LoVo (cell line): ENCODE data around the gene OFD1.

Experiments
- DNase-seq: peaks from one replicate; pipeline ENCODE4 v3.0.0-alpha.2; 2016; ENCODE audit warnings: low spot score

OFD1 gene

DNA sequence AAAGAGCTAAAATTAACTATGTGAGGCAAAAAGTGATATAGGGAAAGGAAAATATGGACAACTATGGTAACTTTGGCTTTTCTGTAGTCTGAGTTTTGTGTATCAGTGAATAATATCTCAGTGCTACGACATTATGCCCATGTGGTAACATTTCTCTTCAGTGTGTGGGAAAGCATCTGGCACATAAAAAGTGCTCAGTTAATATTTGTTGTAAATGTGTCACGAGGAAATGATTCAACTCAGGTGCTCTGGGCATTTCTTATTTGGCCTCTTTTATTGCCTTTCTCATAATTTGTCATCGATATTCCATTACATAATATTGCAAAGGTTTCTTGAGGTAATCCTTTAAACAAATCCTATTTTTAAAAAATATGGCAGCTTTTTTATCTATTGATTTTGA is 17.6 kb downstream of the OFD1 start:
- no peak for DNase-seq

DNA sequence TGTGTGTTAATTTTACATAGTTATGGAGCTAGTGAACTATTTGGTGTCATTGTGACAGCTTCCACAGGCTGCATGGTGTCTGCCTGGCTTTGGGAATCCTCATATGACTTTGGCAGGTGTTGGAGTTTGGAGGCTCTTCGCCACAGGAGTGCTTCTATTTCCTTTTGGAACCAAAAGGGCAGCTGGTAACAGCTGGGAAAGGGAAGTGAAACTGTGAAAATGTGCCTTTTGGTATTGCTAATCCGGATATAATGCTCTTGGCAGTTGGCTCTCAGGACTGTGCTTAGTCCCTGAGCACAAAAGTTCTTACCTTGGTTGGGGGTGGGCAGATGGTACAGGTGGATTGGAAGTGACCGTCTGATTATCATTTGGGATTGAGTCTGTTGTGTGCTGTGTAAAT is 18.1 kb downstream of the OFD1 start:
- no peak for DNase-seq

DNA sequence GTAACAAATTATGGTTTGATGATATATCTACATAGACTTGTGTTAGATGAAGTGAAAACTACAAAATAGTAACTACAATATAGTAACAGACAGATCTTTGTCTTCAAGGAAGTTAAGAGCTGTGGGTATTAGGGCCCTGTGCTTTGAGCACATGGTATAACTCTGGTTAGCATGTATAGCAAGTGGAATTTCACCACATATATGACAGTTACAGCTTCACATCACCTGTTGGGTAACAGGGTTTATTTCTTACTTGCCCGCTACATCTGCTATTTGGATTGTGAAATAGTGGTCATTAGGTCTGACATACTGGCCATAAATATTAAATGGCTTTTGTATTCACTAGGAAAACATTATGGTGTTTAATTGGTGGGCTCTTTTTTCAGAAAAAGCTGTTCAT is 20.2 kb downstream of the OFD1 start:
- DNase-seq: no peak

DNA sequence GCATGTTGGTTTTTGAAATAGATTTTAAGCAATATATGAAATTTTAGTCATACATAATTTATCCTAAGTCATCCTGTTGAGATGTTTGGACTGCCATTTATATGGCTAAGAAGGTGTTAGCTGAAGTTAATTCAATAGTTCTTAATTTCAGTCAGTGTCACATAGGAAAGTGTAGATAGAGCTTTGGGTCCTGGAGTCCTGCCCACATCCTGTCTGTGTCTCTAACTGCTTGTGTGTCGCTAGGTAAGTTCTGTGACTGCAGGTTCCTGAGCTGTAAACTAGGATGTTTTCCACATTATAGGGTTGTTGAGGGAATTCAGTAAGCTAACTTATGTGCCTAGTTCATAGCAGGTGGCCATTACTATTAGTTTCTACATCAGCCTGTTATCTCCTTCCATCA is 20.7 kb downstream of the OFD1 start:
- no peak for DNase-seq

DNA sequence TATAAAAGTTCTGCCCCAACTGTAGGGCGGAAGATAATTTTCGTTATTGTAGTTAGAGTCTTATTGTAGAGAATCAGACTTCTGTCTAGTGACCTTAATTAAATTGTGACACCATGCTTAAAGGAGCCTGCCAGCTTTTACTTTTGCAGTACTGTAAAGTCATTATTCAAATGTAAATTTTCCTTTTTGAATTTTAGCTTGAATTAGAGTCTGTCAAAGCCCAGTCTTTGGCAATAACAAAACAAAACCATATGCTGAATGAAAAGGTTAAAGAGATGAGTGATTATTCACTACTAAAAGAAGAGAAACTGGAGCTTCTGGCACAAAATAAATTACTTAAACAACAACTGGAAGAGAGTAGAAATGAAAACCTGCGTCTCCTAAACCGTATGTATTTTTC is 21.8 kb downstream of the OFD1 start:
- no peak for DNase-seq

DNA sequence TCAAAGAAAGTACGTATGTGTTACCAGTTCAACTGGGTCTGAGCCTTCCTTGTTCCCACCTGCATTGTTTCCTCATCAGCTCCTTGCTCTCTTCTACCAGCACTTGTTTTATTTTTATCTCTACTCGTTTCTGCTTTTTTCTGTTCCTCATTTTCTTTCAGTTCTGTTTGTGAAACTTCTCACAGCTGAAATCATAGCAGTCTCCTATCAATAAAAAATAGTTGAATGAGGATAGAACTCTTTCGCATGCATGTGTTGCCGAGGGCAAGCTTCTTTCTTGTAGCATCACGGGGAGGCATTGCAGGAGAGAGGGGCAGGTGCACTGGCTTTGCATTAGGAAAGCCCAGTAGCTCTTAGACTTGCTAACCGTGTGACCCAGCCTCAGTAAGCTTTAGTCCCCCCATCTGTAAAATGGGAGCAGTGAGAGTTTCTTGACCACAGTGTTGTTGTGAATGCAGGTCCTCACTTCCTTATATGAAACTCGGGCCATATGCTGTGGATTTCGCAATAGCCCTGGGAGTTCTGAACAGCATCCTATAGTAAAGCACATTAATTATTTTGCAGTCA is 24.7 kb downstream of the OFD1 start:
- no peak for DNase-seq

DNA sequence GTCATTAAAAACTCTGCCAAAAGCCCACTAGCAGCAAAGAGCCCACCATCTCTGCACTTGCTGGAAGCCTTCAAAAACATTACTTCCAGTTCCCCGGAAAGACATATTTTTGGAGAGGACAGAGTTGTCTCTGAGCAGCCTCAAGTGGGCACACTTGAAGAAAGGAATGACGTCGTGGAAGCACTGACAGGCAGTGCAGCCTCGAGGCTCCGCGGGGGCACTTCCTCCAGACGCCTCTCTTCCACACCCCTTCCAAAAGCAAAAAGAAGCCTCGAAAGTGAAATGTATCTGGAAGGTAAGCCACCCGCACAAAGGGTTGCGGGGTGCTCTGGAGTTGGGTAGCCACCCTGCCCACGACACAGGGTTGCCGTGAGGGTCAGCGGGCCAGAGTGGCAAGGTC is 25.9 kb downstream of the OFD1 start:
- DNase-seq: no peak

DNA sequence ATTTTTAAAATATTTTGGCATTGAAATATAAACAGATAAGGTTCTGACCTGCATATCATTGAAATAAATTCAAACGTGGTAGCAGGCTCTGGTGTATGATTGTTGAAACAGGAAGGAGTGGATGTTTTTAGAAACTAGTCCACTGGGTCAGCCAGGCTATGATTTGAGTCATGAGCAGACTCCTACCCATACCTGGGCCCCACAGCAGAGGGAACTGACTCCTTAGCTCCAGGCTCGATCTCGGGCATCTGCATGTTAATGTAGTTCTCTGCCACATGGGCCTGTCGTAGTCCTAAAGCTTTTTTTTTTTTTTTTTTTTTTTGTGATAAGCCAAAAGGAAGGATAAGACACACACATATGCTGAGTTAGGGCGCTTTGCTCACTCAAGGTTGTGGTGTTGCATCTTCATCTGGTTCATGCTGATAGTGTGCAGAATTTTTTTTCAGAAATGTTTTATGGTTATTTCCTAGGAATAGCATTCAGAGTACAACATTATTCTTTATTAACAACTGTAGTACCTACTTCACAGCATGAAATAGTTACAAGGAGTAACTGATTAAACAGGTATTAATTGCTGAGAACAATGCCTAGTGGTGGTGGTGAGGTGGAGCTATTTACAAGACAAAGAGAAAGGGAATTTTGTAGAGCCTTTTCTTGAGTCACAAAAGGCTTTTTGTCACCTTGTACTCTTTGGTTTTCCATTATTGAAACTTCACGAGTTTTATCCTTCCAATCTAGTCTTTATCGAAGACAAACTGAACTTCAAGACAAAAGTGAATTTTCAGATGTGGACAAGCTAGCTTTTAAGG is 27.3 kb downstream of the OFD1 start:
- DNase-seq: no peak

DNA sequence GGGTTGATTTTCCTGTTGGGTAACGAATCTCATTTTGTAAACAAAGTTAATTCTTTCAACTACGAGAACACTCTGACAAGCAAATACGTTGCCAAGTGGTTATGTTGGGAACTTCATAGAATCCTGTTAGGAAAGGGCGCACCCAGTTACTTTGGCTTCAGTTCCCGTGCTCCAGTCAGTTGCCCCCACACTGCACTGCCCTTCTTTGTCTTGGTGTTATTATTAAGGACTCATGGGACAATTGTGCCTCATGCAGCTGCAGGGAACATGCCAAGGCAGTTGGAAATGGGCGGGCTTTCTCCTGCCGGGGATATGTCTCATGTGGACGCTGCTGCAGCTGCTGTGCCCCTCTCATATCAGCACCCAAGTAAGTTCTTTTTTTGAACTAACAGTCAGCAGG is 28.9 kb downstream of the OFD1 start:
- DNase-seq: no peak

DNA sequence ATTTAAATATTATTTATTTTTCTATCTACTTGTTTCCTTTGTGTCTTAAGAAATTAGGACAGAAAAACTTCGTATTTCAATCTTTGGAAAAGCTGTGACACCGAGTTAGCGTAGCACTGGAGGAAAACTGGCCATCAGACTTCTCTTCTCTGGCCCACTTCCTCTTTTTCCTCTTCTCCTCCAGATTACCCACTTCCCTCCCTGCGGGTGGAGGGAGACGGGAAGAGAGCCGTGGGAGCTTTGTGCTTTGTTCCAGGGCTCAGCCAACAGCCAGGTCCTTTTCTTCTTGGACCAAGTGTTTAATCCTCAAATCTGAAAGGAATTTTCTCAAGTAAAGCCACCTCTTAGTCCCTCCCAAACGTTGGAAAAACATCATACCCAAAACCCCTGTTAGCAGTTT is 29.7 kb downstream of the OFD1 start:
- no peak for DNase-seq

DNA sequence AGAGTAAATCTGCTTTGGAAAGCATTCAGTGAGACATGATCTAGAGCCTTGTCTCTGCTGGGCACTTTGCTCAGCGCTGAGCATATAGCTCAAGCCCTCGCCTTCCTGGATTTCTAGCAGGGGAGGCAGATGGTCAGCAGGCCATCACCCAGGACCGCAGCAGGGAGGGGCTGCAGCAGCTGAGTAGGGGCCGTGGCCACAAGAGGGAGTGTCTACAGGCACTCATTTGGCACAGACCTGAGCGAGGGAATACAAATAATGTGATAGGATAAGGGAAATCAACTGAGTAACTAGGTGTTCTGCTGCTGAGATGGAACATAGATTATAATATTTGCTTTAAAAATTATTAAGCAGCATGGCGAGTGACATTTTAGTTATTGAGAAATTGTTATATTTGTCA is 30.2 kb downstream of the OFD1 start:
- DNase-seq: no peak

DNA sequence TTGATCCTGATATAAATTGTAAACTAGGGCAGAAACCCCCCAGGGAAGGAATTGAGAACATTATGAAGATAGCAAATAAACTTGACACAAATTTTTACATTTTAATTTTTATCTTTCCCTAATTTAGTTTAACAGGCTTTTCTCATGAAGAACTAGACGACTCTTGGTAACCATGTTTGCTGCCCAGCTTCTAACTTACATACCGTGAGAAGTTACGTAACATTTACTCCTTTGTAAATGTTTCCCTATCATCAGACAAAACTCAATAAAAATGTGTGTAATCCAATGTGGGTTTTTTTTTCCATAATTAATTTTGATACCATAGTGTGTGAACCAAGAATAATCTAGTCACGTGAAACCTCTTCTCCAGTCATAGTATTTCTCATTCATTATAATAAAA is 34.4 kb downstream of the OFD1 start:
- DNase-seq: no peak

DNA sequence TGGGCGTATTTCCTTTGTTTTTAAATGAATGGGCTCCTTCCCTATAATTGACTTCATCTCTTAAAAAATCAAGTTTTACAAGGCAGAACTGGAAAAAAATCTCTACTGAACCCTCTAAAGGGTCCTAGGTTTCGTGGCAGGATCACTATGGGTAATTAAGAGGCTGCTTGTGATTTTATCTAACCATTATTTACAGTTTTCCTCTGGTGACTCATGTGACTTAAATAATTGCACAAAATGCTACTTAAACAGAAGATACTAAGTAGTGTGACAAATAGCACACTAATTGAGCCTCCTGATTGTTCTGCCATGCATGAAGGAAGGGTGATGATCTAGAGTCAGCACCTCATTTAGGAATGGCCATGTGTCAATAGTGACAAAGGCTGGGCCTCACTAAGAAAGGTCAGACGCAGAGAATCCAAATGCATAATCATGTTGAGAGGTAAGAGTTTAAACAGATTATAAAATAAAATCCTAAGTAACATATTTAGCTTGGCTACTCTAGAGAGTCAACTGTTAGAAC is 35.5 kb downstream of the OFD1 start:
- DNase-seq: no peak

DNA sequence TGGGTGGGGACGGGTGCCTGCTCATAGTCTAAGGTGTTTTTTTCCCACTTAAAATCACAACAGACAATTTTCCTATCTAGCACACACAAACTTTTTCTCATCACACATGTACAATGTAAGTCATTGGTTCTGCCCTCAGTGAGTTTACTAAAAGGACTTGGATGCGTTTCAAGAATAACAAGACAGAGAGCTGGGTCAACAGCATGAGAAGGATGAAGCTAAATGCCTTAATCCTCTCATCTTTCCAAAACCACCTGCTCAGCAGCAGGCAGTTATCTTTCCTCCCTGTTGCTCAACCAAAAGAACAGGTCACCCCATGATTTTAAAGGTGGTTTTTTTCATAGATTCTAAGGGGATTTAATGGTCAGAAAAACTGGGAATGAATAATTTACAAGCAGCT is 40.1 kb downstream of the OFD1 start:
- no peak for DNase-seq

DNA sequence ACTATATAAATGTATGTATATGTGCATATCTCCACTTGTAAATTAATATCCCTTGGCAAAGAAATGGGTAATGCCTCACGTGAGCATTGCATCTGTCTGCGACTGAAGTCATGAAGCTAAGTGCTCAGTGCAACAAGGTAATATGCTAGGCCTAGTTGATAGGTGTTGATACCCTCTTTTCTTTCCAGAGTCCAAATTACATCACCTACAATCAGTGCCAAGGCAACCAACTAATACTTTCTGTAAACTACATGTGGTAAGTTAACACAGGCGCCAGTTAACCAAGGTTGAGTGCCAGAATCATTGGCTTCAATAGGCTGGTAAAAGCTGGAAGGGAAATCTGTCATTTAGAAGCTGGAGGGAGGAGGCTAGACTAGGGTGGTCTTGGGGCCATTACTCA is 41.3 kb downstream of the OFD1 start:
- DNase-seq: no peak

DNA sequence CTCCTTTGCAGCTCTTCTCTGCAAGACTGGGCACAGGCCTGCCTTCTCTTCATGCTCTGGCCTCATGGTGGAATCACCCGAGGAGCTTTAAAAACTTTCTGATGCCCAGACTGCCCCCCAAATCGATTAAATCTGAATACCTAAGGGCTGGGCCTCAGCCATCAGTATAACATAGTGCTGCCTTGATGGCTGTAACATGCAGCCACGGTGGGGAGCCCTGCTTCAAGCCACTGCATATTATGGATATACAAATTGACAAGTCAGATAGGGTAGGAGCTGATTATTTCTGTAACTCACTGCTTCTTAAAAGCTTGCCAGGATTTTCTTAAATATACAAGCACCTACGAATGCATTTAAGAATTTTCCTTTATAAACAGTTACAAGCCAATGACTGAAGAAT is 41.8 kb downstream of the OFD1 start:
- no peak for DNase-seq

DNA sequence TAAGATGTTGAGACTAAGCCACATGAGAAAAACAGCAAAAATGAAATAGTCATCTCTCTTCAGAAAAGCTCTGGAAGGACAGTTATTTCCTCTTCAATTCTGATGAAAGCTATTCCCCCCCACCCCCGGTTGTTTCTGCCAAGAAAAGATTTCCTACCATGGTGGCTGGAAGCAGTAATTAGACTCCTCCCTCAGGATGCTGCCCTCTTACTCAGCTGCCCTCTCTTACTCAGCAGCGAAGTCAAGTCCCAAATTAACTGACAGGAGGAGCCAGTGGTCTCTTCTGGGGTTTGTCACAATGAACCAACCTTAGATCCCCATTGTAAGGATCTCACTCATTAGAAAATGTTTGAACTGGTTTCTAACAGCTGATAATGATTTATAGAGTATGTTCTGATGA is 44.4 kb downstream of the OFD1 start:
- no peak for DNase-seq

DNA sequence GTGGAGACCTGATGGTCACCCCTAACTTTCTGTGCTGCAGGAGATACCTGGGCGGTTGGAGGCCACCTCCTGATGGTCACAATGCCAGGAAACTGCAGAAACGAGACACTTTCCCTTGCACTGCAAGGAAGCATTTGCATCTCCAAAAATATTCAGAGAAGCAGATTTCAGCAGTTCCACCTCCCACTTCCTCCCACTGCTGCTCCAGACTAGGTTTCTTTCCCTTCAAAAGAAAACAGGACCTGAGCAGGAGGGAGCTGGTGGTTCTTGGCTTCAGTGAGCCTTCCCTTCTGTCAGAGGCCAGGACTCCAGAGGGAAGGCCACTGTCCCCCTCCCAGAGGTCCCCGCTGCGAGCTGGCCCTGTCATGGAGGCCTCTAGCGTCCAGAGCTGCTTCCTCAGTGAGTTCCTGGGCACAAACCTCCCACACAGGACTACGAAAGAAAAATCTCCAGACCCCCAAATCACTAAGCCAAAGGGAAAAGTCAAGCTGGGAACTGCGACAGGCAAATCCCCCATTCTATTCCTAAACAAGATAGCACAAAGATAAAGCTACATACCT is 46.4 kb downstream of the OFD1 start:
- no peak for DNase-seq

DNA sequence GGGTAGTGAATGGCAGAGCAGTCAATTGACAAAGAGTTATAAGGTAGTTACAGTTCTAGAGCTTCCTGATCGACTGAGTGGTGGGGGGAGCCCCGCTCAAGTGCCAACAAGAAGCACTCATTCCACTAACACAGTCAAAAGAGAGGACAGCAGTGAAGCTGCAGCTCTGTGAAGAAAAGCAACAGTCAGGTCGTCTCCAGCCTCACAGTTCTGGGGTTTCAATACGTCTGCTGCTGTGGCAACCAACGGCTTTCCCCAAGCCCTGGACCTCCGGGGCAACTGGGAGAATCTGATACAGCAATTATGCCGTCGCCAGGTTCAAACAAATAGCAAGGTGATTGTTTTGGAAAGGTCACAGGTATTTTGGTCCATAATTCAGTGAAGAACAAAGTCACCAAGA is 51.5 kb downstream of the OFD1 start:
- DNase-seq: no peak

DNA sequence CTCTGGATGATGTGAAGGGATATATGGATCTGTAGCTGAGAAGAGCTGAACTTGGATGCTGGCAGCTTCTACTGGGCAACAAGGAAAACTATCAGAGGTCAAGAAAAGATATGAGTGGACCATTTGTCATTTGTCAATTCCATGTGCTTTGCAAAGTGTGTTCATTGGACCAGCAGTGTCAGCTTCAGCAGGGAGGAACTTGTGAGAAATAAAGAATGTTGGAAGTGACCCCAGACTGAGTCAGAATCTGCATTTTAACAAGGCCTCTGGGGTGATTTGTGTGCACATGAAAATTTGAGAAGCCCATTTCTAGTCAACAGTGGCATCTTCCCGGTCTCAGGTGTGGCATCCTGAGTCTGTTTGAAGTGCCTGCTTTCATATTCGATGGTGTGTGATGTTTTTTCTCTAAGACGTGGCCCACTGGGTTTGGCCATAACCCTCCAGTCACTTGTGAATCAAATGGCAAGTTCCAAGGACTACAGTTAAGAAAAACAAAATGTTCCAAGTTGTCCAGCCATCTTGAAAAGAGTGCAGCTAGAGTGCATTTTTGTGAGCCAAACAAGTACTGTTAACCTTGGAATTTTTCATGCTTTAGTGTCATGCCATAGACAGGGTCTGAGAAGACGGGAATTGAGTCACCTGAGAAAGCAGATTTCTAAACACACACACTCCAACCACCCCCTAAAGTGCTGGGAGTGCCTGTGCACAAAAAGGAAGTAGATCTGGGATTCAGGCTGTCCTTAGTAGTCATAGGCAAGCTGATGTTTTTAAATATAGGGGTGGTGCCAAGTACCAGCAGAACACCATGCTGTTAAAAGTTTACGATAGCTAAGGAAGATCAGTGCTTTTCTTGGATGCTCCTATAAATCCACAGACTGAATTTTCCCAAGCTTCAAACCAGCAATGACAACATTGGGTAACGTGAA is 55.9 kb downstream of the OFD1 start:
- DNase-seq: no peak

DNA sequence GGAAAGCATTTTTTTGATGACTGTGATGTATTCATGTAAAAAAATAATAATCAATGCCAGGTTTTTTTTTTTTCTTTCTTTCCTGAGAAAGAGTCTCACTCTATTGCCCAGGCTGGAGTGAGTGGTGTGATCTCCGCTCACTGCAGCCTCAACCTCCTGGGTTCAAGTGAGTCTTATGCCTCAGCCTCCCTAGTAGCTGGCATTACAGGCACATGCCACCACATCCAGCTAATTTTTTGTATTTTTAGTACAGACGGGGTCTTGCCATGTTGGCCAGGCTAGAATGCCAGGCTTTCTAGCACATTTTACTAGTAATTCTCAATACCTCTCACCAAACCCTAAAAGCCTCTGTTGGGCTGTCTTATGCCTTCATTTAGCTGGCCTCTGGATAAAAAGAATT is 56.6 kb downstream of the OFD1 start:
- no peak for DNase-seq

DNA sequence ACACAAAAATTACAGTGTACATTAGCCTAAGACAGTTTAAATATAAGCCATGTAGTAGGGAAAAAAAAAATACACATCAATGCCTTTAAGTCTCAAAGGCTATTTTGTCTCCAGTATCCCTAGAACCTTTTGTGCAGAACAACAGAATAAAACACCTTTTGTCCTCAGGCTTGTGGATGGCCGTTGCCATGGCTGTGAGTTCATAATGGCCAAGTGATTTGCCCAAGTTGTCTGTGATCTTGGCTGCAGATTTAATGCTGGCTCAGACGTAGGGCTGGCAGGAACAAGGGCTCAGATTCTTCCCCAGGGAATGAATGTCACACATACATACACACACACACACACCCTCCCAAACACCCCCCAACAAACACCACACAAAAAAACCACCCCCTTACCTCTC is 57.0 kb downstream of the OFD1 start:
- no peak for DNase-seq

DNA sequence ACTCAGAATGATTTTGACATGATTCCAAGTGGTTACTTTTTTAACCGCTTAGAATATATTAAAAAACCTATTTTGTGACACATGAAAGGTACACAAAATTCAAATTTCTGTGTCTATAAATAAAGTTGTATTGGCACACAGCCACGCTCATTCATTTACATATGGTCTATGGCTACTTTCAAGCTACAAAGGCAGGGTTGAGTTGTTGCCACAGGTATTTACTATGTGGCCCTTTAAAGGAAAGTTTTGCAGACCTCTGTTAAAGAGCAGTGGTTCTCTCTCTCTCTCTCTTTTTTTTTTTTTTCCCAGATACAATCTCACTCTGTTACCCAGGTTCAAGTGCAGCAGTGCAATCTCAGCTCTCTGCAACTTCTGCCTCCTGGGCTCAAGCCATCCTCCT is 59.3 kb downstream of the OFD1 start:
- no peak for DNase-seq
